ENCODE measurements around the gene LUZP2. TPM values are rescaled to one million over a fixed set of nuclear protein-coding genes. Genes with fewer than 3 reads are reported as not detected.

LUZP2 gene
- total and polyA plus RNA-seq, 4 donors, result 0.05 TPM; not detected in 3

- no peak for DNase-seq (ENCODE audit: low spot score)
- H3K27me3 ChIP-seq (ENCODE audit: control insufficient read depth in 4 of 4, insufficient read depth in 4 of 4, low read length in 3 of 4), result no peaks in the 10 kb centered on the region
- H3K9me3 ChIP-seq (ENCODE audit: control insufficient read depth in 4 of 4, low read length in 3 of 4), result no peaks in the 10 kb centered on the region
- H3K4me3 ChIP-seq (ENCODE audit: low read depth in 1 of 3, low read length in 3 of 3), result peak overlapping the region; percentile 4 to 27 (median 10)
- H3K27ac ChIP-seq (ENCODE audit: low read depth in 1 of 2, low read length in 2 of 2), result peak overlapping the region in 1 of 2 donors; percentile 38
- 47% methylated on average over 1 of the region's 1 CpG for WGBS
- peak; percentile 51 to 63 for TF ChIP-seq HNF4A (conservative IDR thresholded peaks at IDR 0.05)
- no peak for TF ChIP-seq CTCF (IDR thresholded peaks at IDR 0.05; ENCODE audit: low read depth, low read length, missing input control)
- TF ChIP-seq FOXA2 (IDR thresholded peaks at IDR 0.05), result no peak
- H3K36me3 ChIP-seq (ENCODE audit: control insufficient read depth in 4 of 4, insufficient read depth in 3 of 4, low read depth in 1 of 4, low read length in 3 of 4), result no peaks in the 10 kb centered on the region
- H3K9ac ChIP-seq (ENCODE audit: low read depth in 1 of 2, low read length in 2 of 2), result peak overlapping the region in 1 of 2 donors; percentile 42
- H3K4me1 ChIP-seq (ENCODE audit: control insufficient read depth in 4 of 4, insufficient read depth in 4 of 4, low read length in 3 of 4), result peaks cover 0 to 13% (median 6%) of the 10 kb centered on the region in 4 donors
Observed at GRCh38 chr11:24900960-24901549, 404.2 kb downstream of the LUZP2 start.

- Histone ChIP-seq H3K27me3 (ENCODE audit: control insufficient read depth in 4 of 4, insufficient read depth in 4 of 4, low read length in 3 of 4) (no peaks in the 10 kb centered on the region), H3K9me3 (ENCODE audit: control insufficient read depth in 4 of 4, low read length in 3 of 4) (no peaks in the 10 kb centered on the region), H3K4me3 (ENCODE audit: low read depth in 1 of 3, low read length in 3 of 3) (no peak overlapping the region), H3K36me3 (ENCODE audit: control insufficient read depth in 4 of 4, insufficient read depth in 3 of 4, low read depth in 1 of 4, low read length in 3 of 4) (no peaks in the 10 kb centered on the region), H3K9ac (ENCODE audit: low read depth in 1 of 2, low read length in 2 of 2) (no peak overlapping the region), H3K27ac (ENCODE audit: low read depth in 1 of 2, low read length in 2 of 2) (no peak overlapping the region), H3K4me1 (ENCODE audit: control insufficient read depth in 4 of 4, insufficient read depth in 4 of 4, low read length in 3 of 4) (peaks cover 0 to 13% (median 6%) of the 10 kb centered on the region in 4 donors)
- 28% methylated on average over 2 of the region's 2 CpGs for WGBS
- peak in 1 of 2 donors; percentile 22 for TF ChIP-seq RXRA (IDR thresholded peaks at IDR 0.05)
- TF ChIP-seq CTCF (IDR thresholded peaks at IDR 0.05; ENCODE audit: low read depth, low read length, missing input control), result no peak
- TF ChIP-seq RAD21 (IDR thresholded peaks at IDR 0.05), result no peak
- no peak for TF ChIP-seq HNF4G (IDR thresholded peaks at IDR 0.05)
- TF ChIP-seq HNF4A (conservative IDR thresholded peaks at IDR 0.05), result peak; percentile 41 to 59
- TF ChIP-seq MAX (IDR thresholded peaks at IDR 0.05), result peak; percentile 7
- TF ChIP-seq YY1 (IDR thresholded peaks at IDR 0.05), result no peak
- no peak for DNase-seq (ENCODE audit: low spot score)
Observed at GRCh38 chr11:24903555-24903954, 406.7 kb downstream of the LUZP2 start.

GRCh38 chr11:24925091-24925490 lies 428.2 kb downstream of the LUZP2 start:
- H3K9ac ChIP-seq (ENCODE audit: low read depth in 1 of 2, low read length in 2 of 2), result no peak overlapping the region
- no peaks in the 10 kb centered on the region for H3K36me3 ChIP-seq (ENCODE audit: control insufficient read depth in 4 of 4, insufficient read depth in 3 of 4, low read depth in 1 of 4, low read length in 3 of 4)
- no peaks in the 10 kb centered on the region for H3K9me3 ChIP-seq (ENCODE audit: control insufficient read depth in 4 of 4, low read length in 3 of 4)
- DNase-seq (ENCODE audit: low spot score), result no peak
- no peaks in the 10 kb centered on the region for H3K4me1 ChIP-seq (ENCODE audit: control insufficient read depth in 4 of 4, insufficient read depth in 4 of 4, low read length in 3 of 4)
- WGBS, result 92% methylated on average over 1 of the region's 1 CpG
- H3K27me3 ChIP-seq (ENCODE audit: control insufficient read depth in 4 of 4, insufficient read depth in 4 of 4, low read length in 3 of 4), result no peaks in the 10 kb centered on the region
- no peak overlapping the region for H3K27ac ChIP-seq (ENCODE audit: low read depth in 1 of 2, low read length in 2 of 2)
- no peak overlapping the region for H3K4me3 ChIP-seq (ENCODE audit: low read depth in 1 of 3, low read length in 3 of 3)
- TF ChIP-seq FOXA2 (IDR thresholded peaks at IDR 0.05) (no peak), JUND (IDR thresholded peaks at IDR 0.05) (no peak), FOXA1 (IDR thresholded peaks at IDR 0.05) (no peak), CTCF (IDR thresholded peaks at IDR 0.05; ENCODE audit: low read depth, low read length, missing input control) (no peak), EGR1 (IDR thresholded peaks at IDR 0.05; ENCODE audit: low read depth in 2 of 2) (no peak), TAF1 (conservative IDR thresholded peaks at IDR 0.05) (no peak), MAX (IDR thresholded peaks at IDR 0.05) (no peak), NR2F2 (IDR thresholded peaks at IDR 0.05) (no peak), ZBTB33 (IDR thresholded peaks at IDR 0.05) (no peak), ATF3 (IDR thresholded peaks at IDR 0.05) (no peak), SP1 (IDR thresholded peaks at IDR 0.05) (no peak), HNF4G (IDR thresholded peaks at IDR 0.05) (no peak), HNF4A (conservative IDR thresholded peaks at IDR 0.05) (no peak)

All from liver (tissue), 9 donors.